Upper lobe of left lung (tissue), 4 donors: ENCODE data around the gene FEM1C.

Source experiments
- EP300 ChIP-seq, 4 donors: sonication (generic); formaldehyde crosslinking; IDR thresholded peaks; one replicate each; pipeline ENCODE4 v1.5.1; 2017; ENCODE audit warnings: antibody characterized with exemption in 4 of 4, control low read depth in 2 of 4
- POLR2A ChIP-seq, 4 donors: fragments of 450-650 bp; IDR thresholded peaks; one replicate each; pipeline ENCODE4 v1.5.1; 2016 to 2017; ENCODE audit warnings: antibody characterized with exemption in 4 of 4, mild to moderate bottlenecking in 2 of 4
- TF ChIP-seq, protein P1 (sequence below), 6 experiments: fragments of 450-650 bp in 4 of 6; fragments of 200-600 bp in 2 of 6; sonication (generic) in 2 of 6; IDR thresholded peaks; one replicate each; pipeline ENCODE4 v1.5.1; 2016 to 2019; ENCODE audit warnings: antibody characterized with exemption in 6 of 6

GRCh38 chr5:115548683-115549082 lies 4.1 kb upstream of the FEM1C start:
- TF ChIP-seq EP300 (IDR thresholded peaks at IDR 0.05) (no peak), POLR2A (IDR thresholded peaks at IDR 0.05) (no peak)
- TF ChIP-seq, protein P1, sequence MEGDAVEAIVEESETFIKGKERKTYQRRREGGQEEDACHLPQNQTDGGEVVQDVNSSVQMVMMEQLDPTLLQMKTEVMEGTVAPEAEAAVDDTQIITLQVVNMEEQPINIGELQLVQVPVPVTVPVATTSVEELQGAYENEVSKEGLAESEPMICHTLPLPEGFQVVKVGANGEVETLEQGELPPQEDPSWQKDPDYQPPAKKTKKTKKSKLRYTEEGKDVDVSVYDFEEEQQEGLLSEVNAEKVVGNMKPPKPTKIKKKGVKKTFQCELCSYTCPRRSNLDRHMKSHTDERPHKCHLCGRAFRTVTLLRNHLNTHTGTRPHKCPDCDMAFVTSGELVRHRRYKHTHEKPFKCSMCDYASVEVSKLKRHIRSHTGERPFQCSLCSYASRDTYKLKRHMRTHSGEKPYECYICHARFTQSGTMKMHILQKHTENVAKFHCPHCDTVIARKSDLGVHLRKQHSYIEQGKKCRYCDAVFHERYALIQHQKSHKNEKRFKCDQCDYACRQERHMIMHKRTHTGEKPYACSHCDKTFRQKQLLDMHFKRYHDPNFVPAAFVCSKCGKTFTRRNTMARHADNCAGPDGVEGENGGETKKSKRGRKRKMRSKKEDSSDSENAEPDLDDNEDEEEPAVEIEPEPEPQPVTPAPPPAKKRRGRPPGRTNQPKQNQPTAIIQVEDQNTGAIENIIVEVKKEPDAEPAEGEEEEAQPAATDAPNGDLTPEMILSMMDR (IDR thresholded peaks at IDR 0.05), result no peak
